Measurements from ENCODE around the gene RGN. TPM values are rescaled to one million over a fixed set of nuclear protein-coding genes. Genes with fewer than 3 reads are reported as not detected.
"Not testable (repeated sequence)": the region's sequence is repeated elsewhere in the genome, so short reads cannot be mapped to it uniquely, and the experiment has no call there.

The RGN gene
- total and polyA plus RNA-seq, 12 donors: 149 to 487 (median 269) TPM

DNA sequence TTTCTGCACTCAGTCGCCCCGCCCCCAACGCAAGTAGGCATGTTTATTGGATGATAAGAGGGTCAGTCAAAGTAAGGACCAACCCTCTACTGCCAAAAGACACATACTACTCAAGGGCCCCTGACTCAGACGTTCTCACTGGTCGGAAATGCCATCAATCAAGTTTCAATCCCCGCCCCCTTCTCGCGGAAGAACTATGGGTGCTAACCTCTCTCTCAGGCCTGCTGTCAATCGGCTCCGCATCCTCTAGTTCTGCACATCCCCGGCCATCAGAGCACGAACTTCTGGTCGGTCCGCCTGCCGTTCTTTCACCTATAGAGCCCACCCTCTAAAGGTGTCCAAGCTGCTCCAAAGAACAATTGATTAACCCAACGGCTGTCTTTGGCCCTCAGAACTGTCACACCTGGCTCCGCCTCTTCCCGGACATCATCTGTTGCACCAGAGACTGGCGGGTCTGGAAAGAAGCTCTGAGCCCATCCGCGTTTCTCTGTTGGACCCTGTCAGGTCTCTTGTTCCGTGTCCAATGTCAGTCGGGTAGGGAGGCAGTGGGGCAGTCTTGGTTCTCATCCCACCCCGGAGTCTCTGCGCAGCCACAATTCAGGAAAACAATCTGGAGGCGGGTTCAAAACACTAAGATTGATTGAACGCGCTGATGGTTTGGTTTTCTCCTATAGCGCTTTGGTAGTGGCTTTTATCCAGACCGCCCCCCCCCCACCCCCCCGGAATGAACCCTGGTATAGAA lies 51.1 kb downstream of the RGN start:
- TF ChIP-seq, protein P1, sequence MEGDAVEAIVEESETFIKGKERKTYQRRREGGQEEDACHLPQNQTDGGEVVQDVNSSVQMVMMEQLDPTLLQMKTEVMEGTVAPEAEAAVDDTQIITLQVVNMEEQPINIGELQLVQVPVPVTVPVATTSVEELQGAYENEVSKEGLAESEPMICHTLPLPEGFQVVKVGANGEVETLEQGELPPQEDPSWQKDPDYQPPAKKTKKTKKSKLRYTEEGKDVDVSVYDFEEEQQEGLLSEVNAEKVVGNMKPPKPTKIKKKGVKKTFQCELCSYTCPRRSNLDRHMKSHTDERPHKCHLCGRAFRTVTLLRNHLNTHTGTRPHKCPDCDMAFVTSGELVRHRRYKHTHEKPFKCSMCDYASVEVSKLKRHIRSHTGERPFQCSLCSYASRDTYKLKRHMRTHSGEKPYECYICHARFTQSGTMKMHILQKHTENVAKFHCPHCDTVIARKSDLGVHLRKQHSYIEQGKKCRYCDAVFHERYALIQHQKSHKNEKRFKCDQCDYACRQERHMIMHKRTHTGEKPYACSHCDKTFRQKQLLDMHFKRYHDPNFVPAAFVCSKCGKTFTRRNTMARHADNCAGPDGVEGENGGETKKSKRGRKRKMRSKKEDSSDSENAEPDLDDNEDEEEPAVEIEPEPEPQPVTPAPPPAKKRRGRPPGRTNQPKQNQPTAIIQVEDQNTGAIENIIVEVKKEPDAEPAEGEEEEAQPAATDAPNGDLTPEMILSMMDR (IDR thresholded peaks at IDR 0.05): no peak
- peak in 1 of 2 donors; percentile 36 for TF ChIP-seq POLR2A (IDR thresholded peaks at IDR 0.05)
- WGBS, 4 donors: 0 to 38% (median 13%) methylated on average over 14 to 31 of the region's 31 CpGs
- Histone ChIP-seq H3K27me3 (peaks cover 3% of the 10 kb centered on the region), H3K4me3 (peak overlapping the region in 2 of 4 donors; percentile 40 to 58), H3K9me3 (replicated peaks in 1 of 3) (no peaks in the 10 kb centered on the region), H3K4me1 (replicated peaks in 1 of 2) (no peaks in the 10 kb centered on the region), H3K27ac (peak overlapping the region; percentile 69 to 90 (median 85)), H3K36me3 (replicated peaks in 1 of 2) (no peaks in the 10 kb centered on the region)
- intact Hi-C loops (cut with DNase I): loop anchor here in 1 of 2 donors (10.0 kb wide), 1 partner anchor 55 kb away; no protein-coding TSS in a partner anchor
- peak; percentile 91 to 99 (median 94) for DNase-seq

DNA sequence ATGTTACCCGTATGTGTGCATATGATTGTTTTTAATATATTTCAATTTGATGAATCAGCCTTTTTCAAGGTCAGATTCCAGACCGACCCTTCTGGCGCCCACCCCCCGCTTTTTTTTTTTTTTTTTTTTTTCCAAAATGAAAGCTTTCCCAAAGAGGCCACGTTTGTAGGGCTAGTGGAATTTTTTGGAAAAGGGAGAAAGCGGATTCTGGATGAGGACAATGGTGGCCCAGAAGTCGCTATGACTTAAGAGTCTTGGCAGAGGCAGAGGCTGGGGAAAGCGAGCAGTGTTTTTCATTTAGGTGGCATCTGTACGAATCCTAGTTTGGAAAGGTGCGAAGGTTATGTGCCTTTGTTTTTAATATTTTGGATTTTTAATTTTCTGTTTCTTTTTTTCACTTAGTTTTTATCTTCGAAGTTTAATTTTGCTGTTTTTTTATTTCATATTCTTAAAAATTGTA lies 51.7 kb downstream of the RGN start:
- H3K27me3 ChIP-seq: peaks cover 3% of the 10 kb centered on the region
- no peaks in the 10 kb centered on the region for H3K36me3 ChIP-seq (replicated peaks in 1 of 2)
- H3K9me3 ChIP-seq (replicated peaks in 1 of 3): no peaks in the 10 kb centered on the region
- H3K4me1 ChIP-seq (replicated peaks in 1 of 2): peaks cover 0 to 5% of the 10 kb centered on the region in 2 donors
- no peak for TF ChIP-seq POLR2A (IDR thresholded peaks at IDR 0.05)
- TF ChIP-seq, protein P1 (IDR thresholded peaks at IDR 0.05): no peak
- H3K4me3 ChIP-seq: peak overlapping the region in 2 of 4 donors; percentile 40 to 58
- DNase-seq: peak in 2 of 7 donors; percentile 25 to 29
- 16 to 46% (median 24%) methylated on average over 11 of the region's 11 CpGs for WGBS, 4 donors
- H3K27ac ChIP-seq: peak overlapping the region in 3 of 5 donors; percentile 79 to 90 (median 85)
- intact Hi-C loops (cut with DNase I): loop anchor here in 1 of 2 donors (10.0 kb wide), 1 partner anchor 55 kb away; no protein-coding TSS in a partner anchor

DNA sequence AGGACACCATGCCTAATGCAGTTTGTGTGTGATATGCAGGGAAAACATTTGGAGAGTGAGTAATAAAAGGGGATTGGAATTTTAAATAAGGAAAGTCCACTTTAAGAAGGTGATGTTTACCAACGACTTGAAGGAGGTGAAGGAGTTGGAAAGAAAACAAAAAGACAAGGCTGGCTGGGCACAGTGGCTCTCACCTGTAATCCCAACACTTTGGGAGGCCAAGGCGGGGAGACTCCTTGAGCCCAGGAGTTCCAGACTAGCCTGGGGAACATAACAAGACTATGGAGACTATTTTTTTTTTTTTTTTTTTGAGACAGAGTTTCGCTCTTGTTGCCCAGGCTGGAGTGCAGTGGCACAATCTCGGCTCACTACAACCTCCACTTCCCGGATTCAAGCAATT lies 55.2 kb downstream of the RGN start:
- no peak overlapping the region for H3K4me3 ChIP-seq
- H3K36me3 ChIP-seq (replicated peaks in 1 of 2): no peaks in the 10 kb centered on the region
- no peak for TF ChIP-seq POLR2A (IDR thresholded peaks at IDR 0.05)
- TF ChIP-seq, protein P1 (IDR thresholded peaks at IDR 0.05): no peak
- peaks cover 3% of the 10 kb centered on the region for H3K27me3 ChIP-seq
- H3K27ac ChIP-seq: no peak overlapping the region
- intact Hi-C loops (cut with DNase I): no loop called here
- 73 to 84% (median 82%) methylated on average over 3 to 5 of the region's 5 CpGs for WGBS, 4 donors
- H3K9me3 ChIP-seq (replicated peaks in 1 of 3): no peaks in the 10 kb centered on the region
- DNase-seq: peak in 1 of 7 donors; percentile 21
- H3K4me1 ChIP-seq (replicated peaks in 1 of 2): peaks cover 6 to 10% of the 10 kb centered on the region in 2 donors

DNA sequence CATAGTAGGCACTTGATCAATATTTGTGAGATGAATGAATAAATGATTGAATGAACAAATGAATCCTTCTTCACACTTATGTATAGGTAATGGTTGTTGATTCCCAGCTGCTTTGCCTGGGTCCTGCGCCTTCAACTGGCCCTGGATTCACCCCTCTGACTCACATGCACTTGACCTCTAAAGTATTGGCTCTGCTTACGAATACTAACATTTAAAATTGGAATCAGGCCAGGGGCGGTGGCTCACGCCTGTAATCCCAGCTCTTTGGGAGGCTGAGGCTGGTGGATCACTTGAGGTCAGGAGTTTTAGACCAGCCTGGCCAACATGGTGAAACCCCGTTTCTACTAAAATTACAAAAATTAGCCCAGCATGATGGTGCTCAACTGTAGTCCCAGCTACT lies 57.4 kb downstream of the RGN start:
- intact Hi-C loops (cut with DNase I); H3K9me3 ChIP-seq (replicated peaks in 1 of 3); H3K4me3 ChIP-seq; H3K36me3 ChIP-seq (replicated peaks in 1 of 2); H3K27me3 ChIP-seq: not testable (repeated sequence)
- DNase-seq: peak; percentile 51 to 75 (median 70)
- Histone ChIP-seq H3K27ac (peak overlapping the region in 2 of 5 donors; percentile 16 to 34), H3K4me1 (replicated peaks in 1 of 2) (peaks cover 6 to 10% of the 10 kb centered on the region in 2 donors)
- 51 to 80% (median 54%) methylated on average over 1 to 5 of the region's 5 CpGs for WGBS, 4 donors
